GM10248 (cell line): ENCODE data around the gene ZBTB46.

Experiments
- CTCF ChIA-PET: fragments of 300-600 bp; sonication (Branson Sonifier 250); formaldehyde crosslinking; extraction: SDS; loops from one replicate; lab custom pipeline; 2021; ENCODE audit warnings: antibody characterized with exemption; lab: Yijun Ruan, JAX
- POLR2A ChIA-PET: fragments of 350-650 bp; sonication (Branson Sonifier 250); formaldehyde crosslinking; extraction: SDS; loops from one replicate; lab custom pipeline; 2020; ENCODE audit warnings: antibody characterized with exemption; lab: Yijun Ruan, JAX
- DNase-seq: peaks from one replicate; pipeline ENCODE4 v3.0.0; 2012; ENCODE audit errors: extremely low spot score
- TF ChIP-seq, protein P1 (sequence below): IDR thresholded peaks from 2 replicates; pipeline ENCODE4 v1.5.1; 2012; ENCODE audit warnings: mild to moderate bottlenecking, low read depth; ENCODE audit errors: extremely low read depth, missing control alignments, control extremely low read depth

Gene ZBTB46

DNA sequence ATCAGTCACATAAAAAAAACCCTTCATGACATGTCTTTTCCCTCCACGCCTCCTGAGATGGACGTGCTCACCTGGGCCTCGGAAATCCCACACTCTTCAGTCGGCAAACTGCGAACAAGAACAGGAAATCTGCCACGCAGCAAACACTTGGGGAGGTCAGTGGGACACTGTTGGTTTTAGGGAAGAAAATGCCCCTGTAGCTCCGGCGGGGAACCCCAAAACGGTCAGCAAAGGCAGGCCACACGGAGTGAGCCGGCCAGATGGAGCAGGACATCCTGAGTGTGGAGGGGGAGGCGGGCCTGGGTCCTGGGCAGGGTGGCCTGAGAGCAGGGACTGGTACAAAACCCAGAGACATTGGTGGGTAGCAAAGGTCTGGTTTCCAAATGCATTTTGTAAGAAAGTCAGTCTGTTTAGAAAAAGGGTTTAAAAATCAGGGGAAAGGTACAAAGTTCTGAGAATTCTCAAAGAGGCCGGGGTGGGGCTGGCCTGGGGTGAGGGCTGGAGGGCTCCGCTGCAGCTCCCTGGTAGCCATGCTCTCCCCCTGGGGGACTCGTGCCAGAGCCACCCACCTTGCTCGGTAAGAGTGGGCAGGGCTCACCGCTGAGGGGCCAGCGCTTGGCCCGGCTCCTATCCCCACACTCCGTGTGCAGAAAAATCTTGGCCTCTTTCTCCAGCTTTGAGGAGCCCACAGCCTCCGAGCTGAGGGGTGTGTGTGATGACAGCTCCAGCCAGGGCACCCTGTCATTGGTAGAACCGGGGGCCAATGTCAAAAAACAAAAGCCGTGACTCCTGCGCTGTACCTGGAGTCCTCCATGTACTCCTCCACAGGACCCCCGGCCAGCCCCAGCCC lies 86.3 kb downstream of the ZBTB46 start:
- TF ChIP-seq, protein P1, sequence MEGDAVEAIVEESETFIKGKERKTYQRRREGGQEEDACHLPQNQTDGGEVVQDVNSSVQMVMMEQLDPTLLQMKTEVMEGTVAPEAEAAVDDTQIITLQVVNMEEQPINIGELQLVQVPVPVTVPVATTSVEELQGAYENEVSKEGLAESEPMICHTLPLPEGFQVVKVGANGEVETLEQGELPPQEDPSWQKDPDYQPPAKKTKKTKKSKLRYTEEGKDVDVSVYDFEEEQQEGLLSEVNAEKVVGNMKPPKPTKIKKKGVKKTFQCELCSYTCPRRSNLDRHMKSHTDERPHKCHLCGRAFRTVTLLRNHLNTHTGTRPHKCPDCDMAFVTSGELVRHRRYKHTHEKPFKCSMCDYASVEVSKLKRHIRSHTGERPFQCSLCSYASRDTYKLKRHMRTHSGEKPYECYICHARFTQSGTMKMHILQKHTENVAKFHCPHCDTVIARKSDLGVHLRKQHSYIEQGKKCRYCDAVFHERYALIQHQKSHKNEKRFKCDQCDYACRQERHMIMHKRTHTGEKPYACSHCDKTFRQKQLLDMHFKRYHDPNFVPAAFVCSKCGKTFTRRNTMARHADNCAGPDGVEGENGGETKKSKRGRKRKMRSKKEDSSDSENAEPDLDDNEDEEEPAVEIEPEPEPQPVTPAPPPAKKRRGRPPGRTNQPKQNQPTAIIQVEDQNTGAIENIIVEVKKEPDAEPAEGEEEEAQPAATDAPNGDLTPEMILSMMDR: no peak
- DNase-seq: peak; percentile 12
- CTCF ChIA-PET: interaction anchor here (0.9 to 1.4 kb wide), 5 partner anchors 38 to 207 kb away, joined by 3 to 6 read pairs (median 3); partner anchors contain the start of gene PTK6
- POLR2A ChIA-PET: no interaction called here

DNA sequence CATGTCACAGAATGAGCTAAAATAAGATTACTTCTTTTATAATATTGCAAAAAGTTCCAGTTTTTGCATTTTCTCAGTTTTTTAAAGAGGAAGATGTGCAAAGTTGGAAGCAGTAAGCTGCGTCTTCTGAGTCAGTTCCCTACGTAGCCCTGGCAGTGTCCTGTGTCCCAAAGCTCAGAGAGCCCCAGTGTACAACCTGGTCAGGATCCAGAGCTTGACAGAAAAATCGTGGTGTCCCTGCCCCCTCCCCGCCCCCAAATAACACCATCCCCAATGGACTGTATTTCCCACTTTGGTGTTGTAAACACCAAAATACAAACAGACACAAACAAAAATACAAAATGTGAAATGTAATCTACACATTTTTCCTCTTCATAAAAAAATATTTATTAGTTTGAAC lies 86.9 kb downstream of the ZBTB46 start:
- ChIA-PET CTCF (interaction anchor here (1.0 to 1.4 kb wide), 3 partner anchors 37 to 206 kb away, joined by 3 to 6 read pairs (median 3); no protein-coding TSS in a partner anchor), POLR2A (no interaction called here)
- DNase-seq: no peak
- TF ChIP-seq, protein P1: no peak

DNA sequence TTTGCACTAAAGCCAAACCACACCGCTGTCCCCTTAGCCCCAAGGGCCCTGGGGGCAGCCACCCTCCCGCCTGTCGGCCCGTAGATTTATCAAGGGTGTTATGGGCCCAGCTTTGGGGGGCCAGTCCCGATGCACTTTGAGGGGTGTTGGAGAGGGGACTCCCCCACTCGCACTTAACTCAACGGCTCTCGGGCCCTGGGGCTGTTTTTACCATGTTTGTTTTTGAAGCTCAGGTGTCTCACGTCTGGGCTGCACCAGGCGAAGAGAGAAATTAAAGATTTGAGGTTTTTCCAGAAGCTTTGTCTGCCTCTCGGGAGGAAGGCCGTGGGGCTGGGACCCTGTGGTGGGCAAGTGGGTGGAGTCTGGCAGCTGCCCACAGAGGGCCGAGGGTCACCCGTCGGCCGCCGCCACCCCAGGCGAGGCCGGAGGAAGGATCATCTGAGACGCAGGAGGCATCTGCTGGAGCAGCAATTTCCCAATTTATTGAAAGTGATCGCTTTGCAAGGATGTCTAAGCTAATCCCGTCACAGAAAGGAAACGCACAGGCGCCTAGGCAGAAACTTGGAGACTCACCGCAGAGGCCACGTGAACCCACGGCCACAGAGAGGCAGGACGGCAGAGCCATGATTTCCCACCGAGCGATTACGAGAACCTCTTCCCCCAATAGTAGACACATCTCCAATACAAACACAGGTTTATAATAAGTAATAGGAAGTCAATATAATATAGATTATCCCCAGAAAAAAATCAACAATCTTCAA lies 87.7 kb downstream of the ZBTB46 start:
- ChIA-PET POLR2A (no interaction called here), CTCF (interaction anchor here (1.0 to 1.5 kb wide), 4 partner anchors 36 to 206 kb away, joined by 3 to 6 read pairs (median 3); no protein-coding TSS in a partner anchor)
- TF ChIP-seq, protein P1: no peak
- peak; percentile 8 for DNase-seq

DNA sequence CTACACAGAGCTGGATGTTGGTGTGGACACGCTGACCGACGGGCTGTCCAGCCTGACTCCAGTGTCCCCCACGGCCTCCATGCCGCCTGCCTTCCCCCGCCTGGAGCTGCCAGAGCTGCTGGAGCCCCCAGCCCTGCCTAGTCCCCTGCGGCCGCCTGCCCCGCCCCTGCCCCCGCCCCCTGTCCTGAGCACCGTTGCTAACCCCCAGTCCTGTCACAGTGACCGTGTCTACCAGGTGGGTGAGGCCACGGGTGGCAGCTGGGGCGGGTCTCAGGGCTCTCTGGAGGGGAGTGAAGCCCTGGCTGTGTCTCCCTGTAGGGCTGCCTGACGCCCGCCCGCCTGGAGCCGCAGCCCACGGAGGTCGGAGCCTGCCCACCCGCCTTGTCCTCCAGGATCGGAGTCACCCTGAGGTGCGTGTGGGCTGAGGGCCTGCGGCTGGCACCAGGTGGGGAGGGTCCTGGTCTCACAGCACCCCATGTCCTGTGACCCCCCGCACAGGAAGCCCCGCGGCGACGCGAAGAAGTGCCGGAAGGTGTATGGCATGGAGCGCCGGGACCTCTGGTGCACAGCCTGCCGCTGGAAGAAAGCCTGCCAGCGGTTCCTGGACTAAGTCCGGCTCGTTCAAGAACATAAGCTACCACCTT lies 88.6 kb downstream of the ZBTB46 start:
- ChIA-PET POLR2A (no interaction called here), CTCF (interaction anchor here (1.5 kb wide), 1 partner anchor 44 kb away, joined by 3 read pairs; no protein-coding TSS in a partner anchor)

DNA sequence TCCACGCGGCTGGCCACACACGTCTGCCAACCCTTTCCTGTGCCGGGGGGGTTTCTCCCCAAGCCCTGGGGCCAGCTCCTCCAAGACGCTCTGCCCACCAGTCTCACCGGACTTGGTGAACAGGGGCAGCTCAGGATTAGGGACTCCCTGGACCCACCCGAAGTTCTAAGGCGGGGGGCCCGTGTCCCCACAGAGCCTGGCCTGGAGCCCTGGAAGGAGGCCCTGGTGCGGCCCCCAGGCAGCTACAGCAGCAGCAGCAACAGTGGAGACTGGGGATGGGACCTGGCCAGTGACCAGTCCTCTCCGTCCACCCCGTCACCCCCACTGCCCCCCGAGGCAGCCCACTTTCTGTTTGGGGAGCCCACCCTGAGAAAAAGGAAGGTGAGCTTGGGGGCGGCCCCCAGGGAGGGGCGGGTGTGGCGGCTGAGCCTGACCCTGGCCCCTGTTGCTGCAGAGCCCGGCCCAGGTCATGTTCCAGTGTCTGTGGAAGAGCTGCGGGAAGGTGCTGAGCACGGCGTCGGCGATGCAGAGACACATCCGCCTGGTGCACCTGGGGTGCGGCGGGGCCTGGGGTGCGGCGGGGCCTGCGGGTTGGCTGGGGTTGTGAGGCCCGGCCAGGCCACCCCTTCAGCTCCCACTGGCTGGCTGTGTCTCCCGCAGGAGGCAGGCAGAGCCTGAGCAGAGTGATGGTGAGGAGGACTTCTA lies 89.2 kb downstream of the ZBTB46 start:
- ChIA-PET POLR2A (no interaction called here), CTCF (interaction anchor here (1.2 to 1.5 kb wide), 3 partner anchors 44 to 123 kb away, joined by 3 to 5 read pairs (median 3); partner anchors contain the start of gene TPD52L2)
- DNase-seq: peak; percentile 13
- TF ChIP-seq, protein P1: no peak

More for the DNA sequence above, 88.6 kb downstream of the ZBTB46 start:
- DNase-seq: no peak
- TF ChIP-seq, protein P1: no peak

DNA sequence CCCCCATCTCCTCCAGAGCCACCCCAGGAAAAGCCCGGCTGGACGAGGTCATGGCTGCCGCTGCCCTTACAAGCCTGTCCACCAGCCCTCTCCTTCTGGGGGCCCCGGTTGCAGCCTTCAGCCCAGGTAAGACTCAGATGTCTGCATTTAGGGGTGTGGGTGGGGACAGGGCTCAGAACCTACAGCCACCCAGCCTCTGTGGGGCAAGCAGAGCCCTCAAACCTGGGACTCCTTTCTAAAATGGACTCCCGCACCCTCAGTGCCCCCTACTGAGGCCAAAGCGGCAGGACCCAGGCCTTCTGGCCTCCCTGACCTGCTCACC lies 89.7 kb downstream of the ZBTB46 start:
- CTCF ChIA-PET: interaction anchor here (1.2 to 1.4 kb wide), 2 partner anchors 45 to 123 kb away, joined by 3 to 5 read pairs; partner anchors contain the start of gene TPD52L2

More for the DNA sequence above, 89.7 kb downstream of the ZBTB46 start:
- no peak for DNase-seq
- POLR2A ChIA-PET: no interaction called here
- TF ChIP-seq, protein P1: no peak
